GM21786 (cell line): Measurements from ENCODE around the gene ARHGEF11.
"Not testable (repeated sequence)": the region's sequence is repeated elsewhere in the genome, so short reads cannot be mapped to it uniquely, and the experiment has no call there.

Experiments
- ATAC-seq: cut with Tn5 transposase; IDR thresholded peaks from one replicate; pipeline ENCODE4 v1.9.1; 2021; ENCODE audit not compliant: unreplicated experiment

Gene ARHGEF11, protein sequence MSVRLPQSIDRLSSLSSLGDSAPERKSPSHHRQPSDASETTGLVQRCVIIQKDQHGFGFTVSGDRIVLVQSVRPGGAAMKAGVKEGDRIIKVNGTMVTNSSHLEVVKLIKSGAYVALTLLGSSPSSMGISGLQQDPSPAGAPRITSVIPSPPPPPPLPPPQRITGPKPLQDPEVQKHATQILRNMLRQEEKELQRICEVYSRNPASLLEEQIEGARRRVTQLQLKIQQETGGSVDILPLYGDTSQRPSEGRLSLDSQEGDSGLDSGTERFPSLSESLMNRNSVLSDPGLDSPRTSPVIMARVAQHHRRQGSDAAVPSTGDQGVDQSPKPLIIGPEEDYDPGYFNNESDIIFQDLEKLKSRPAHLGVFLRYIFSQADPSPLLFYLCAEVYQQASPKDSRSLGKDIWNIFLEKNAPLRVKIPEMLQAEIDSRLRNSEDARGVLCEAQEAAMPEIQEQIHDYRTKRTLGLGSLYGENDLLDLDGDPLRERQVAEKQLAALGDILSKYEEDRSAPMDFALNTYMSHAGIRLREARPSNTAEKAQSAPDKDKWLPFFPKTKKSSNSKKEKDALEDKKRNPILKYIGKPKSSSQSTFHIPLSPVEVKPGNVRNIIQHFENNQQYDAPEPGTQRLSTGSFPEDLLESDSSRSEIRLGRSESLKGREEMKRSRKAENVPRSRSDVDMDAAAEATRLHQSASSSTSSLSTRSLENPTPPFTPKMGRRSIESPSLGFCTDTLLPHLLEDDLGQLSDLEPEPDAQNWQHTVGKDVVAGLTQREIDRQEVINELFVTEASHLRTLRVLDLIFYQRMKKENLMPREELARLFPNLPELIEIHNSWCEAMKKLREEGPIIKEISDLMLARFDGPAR (N-terminal part only)

GRCh38 chr1:157045250-157046218, at the start of gene ARHGEF11:
Gene ARHGEF11, minus strand, starts transcription at chr1:157045742. Its CDS starts 1,412 bp downstream, at chr1:157044330.
- peak; percentile 67 for ATAC-seq

GRCh38 chr1:157095091-157095490, 49.5 kb upstream of the ARHGEF11 start:
- no peak for ATAC-seq

- ATAC-seq = no peak
Observed at GRCh38 chr1:157092831-157093230, 47.3 kb upstream of the ARHGEF11 start.

DNA sequence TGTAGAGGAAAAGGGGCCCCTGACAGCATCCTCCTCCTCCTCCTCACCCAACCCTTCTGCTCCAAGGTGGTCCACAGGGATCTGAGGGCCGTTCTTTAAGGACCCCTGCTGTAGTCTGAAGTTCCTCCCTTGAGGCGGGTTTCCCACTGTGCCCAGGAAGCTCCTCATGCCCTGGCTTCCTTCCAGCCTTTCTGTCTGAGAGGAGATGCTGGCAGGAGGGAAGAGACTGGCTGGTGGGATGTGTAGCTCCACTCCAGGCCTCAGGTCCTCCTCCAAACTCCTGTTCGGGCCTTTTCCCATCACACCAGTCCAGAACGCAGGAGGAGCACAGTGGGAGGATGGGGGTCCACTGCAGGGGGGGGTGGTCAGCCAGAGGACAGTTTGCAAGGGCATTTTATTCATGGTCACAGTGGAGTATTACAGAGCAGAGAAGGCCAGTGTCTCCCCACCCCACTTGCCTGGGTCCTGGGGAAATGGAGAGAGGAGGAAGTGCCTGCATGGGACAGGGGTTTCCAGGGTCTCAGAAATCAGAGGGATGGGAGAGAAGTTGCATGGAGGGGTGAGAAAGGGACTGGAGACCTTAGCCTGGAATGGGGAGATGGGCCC, 46.2 kb upstream of the ARHGEF11 start:
- ATAC-seq = no peak

DNA sequence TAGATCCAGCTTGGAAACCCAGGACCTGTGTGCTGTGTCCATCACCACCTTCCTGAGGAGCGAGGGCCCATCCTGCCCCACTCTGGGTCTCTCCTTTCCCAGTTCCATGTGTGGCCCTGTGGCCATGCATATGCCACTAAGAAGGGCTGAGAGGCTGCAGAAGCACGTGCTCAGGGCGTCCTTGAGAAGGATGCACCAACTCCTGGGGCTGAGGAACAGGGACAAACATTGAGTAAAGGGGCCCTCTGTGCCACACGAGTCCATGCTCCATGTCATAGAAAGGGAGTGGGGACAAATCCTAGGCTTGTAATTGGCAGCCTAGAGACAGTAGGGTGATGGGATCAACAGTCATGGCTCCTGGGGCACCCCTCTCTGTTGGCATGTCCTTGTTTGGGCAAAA, 45.6 kb upstream of the ARHGEF11 start:
- no peak for ATAC-seq

DNA sequence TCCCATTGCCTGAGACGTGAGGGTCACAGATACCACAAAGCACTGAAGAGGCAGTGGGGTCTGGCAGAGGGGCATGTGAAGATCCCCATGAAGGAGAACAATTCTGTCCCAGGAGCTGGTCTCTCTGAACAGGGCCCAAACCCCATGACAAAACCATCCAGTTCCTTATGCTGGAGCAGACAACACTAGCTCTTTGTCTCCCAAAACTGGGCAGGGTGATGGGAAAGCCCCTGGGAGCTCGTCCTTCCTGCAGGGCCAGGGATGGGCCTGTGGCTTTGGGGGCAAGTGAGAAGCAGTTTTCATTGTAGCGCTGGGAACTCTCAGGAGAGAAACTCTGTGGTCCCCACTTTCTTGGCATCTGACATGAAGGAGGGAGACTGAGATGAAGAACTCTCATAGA, 45.2 kb upstream of the ARHGEF11 start:
- ATAC-seq = no peak

DNA sequence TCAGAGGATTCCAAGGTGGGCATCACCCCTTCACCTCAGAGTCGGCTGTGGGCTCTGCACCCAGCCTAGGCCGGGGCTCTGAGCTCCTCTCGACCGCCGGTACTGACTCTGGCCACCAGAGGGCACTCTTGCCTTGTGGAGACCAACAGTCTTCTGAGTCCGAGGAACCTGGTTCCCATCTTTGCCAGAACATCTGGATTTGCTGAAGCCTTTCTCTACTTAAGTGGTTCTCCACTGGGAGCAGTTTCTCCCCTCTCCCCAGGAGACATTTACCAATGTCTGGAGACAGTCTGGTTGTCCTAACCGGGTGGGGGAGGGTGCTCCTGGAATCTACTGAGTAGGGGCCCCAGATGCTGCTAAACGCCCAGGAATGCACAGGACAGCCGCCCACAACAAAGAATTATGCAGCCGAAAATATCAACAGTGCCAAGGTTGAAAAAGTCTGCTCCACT, 44.7 kb upstream of the ARHGEF11 start:
- no peak for ATAC-seq

DNA sequence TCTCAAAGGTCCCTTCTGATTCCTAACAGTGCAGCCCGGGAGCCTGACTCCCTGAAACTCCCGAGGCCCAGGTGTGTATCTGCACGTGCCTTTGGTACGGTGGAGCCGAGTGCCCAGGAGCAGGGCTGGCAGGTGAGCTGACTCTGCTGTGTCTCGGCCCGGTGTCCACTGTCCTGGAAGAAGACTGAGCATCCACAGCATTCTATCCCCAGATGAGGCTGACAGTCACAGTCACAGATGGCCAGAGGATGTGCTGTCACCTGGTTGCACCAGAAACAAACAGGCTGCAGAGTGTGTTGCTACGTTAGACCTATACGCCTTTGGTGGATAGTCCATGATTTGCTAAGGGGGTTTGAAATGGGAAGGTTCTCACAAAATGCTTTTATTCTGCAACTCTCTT, 44.2 kb upstream of the ARHGEF11 start:
- no peak for ATAC-seq

DNA sequence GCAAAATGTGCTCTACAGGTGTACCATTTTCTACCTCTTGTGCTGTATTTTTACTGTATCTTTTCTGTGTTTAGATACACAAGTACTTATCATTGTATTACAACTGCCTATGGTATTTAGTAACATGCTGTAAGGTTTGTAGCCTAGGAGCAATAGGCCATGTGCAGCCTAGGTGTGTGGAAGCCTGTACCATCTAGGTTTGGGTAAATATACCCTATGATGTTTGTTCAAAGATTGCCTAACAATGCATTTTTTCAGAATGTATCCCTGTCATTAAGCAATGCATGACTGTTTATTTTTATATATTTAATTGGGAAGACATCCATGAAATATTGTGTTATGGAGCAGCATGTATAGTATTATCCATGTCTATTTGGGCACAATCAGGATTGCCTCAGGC, 43.1 kb upstream of the ARHGEF11 start:
- ATAC-seq = no peak

- no peak for ATAC-seq
Observed at GRCh38 chr1:157087030-157087429, 41.5 kb upstream of the ARHGEF11 start.

DNA sequence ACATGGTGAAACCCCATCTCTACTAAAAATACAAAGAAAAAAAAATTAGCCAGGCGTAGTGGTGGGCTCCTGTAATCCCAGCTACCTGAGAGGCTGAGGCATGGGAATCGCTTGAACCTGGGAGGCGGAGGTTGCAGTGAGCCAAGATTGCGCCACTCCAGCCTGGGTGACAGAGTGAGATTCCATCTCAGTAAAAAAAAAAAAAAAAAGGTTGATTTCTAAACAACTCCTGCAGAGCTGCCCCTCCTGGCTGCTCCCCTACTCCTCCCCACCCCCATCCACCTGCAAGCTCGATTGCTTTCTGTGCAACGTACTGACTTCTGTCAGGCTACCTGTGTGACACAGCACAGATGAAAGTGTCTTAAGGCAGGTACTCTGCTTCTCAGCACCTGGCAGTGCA, 40.8 kb upstream of the ARHGEF11 start:
- no peak for ATAC-seq

DNA sequence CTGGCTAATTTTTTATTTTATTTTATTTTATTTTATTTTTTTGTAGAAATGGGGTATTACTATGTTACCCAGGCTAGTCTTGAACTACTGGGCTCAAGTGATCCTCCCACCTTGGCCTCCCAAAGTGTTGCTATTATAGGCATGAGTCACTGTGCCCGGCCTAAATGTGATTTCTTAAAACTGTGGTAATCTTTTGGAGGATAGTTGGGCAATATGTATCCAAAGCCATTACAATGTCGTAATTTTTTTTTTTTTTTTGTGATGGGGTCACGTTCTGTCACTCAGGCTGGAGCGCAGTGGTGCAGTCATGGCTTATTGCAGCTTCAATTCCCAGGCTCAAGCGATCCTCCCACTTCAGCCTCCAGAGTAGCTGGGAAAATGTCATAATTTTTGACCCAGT, 39.9 kb upstream of the ARHGEF11 start:
- no peak for ATAC-seq

- no peak for ATAC-seq
Observed at GRCh38 chr1:157084720-157085119, 39.2 kb upstream of the ARHGEF11 start.

- ATAC-seq = no peak
Observed at GRCh38 chr1:157081707-157082106, 36.2 kb upstream of the ARHGEF11 start.

DNA sequence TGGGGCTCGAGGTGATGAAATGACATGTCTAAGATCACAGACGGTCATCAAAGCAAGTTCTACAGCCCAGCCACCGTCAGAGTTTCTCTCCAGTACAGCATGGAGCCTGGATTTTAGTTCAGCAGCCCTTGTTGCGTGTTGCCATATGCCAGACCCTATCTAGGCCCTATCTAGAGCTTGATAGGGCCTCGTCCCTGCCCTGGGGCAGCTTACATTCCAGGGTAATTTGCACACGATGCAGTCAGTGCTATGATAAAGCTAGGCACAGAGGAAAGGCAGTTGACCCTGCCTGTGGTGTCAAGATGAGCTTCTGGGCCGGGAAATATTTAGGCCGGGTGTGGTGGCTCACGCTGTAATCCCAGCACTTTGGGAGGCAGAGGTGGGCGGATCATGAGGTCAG, 35.2 kb upstream of the ARHGEF11 start:
- ATAC-seq = no peak

- ATAC-seq = no peak
Observed at GRCh38 chr1:157077394-157077793, 31.9 kb upstream of the ARHGEF11 start.

- no peak for ATAC-seq
Observed at GRCh38 chr1:157073944-157074685, 28.6 kb upstream of the ARHGEF11 start.

DNA sequence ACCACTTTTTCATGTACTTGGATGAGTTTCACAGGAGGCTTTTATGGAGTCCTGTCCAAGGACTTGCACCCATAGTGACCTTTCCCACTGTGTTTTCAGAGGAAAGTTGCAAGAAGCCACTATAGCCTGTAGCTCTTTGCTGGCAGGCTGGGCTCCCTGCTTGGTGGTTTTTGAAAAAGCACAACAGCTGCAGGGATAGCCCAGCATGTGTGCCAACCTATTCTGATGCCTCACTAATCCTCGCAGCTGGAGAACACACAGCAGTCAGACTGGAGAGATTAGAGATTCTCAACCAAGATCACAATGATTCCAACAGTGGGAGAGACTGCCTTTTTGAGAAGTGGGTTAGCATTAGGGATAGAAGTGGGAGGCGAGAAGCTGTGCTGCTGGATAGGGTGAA, 24.1 kb upstream of the ARHGEF11 start:
- no peak for ATAC-seq

GRCh38 chr1:157059241-157059640, 13.7 kb upstream of the ARHGEF11 start:
- not testable (repeated sequence) for ATAC-seq

DNA sequence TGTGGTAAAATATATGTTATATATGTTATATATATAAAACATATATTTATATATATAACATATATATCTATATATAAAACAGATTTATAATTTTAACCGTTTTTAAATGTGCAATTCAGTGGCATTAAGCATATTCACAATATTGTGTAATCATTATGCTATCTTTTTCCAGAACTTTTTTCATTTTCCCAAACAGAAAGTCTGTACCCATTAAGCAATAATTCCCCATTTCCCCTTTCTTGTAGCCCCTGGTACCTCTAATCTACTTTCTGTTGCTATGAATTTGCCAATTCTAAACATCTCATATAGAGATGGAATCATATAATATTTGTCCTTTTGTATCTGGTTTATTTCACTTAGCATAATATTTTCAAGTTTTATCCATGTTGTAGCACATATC, 10.7 kb upstream of the ARHGEF11 start:
- no peak for ATAC-seq
